ENCODE measurements around the gene PFDN5.

The PFDN5 gene

GRCh38 chr12:53295070-53295890, at the start of gene PFDN5:
Gene PFDN5 (plus strand): TSS chr12:53295542. CDS start chr12:53295568, 26 bp downstream.
- peak; percentile 90 for DNase-seq (ENCODE audit: low spot score)

- peak; percentile 78 for DNase-seq (ENCODE audit: low spot score)
Measured at GRCh38 chr12:53251477-53252348, 43.6 kb upstream of the PFDN5 start.

GRCh38 chr12:53252349-53252916, 42.9 kb upstream of the PFDN5 start:
- no peak for DNase-seq (ENCODE audit: low spot score)

GRCh38 chr12:53253298-53253697, 42.0 kb upstream of the PFDN5 start:
- DNase-seq (ENCODE audit: low spot score), result no peak

- no peak for DNase-seq (ENCODE audit: low spot score)
Measured at GRCh38 chr12:53254816-53255545, 40.4 kb upstream of the PFDN5 start.

GRCh38 chr12:53255996-53256395, 39.3 kb upstream of the PFDN5 start:
- DNase-seq (ENCODE audit: low spot score), result no peak

GRCh38 chr12:53258541-53259539, 36.5 kb upstream of the PFDN5 start:
- no peak for DNase-seq (ENCODE audit: low spot score)

- no peak for DNase-seq (ENCODE audit: low spot score)
Measured at GRCh38 chr12:53259891-53260290, 35.5 kb upstream of the PFDN5 start.

- no peak for DNase-seq (ENCODE audit: low spot score)
Measured at GRCh38 chr12:53265783-53266182, 29.6 kb upstream of the PFDN5 start.

- no peak for DNase-seq (ENCODE audit: low spot score)
Measured at GRCh38 chr12:53267306-53267998, 27.9 kb upstream of the PFDN5 start.

- DNase-seq (ENCODE audit: low spot score), result peak; percentile 67
Measured at GRCh38 chr12:53267999-53268629, 27.2 kb upstream of the PFDN5 start, which contains the start of gene ESPL1. Gene ESPL1 (plus strand): TSS chr12:53268299. CDS start chr12:53268767, 468 bp downstream.

- DNase-seq (ENCODE audit: low spot score), result no peak
Measured at GRCh38 chr12:53268630-53269562, 26.4 kb upstream of the PFDN5 start.

- DNase-seq (ENCODE audit: low spot score), result no peak
Measured at GRCh38 chr12:53274445-53274844, 20.9 kb upstream of the PFDN5 start.

- DNase-seq (ENCODE audit: low spot score), result no peak
Measured at GRCh38 chr12:53276511-53276910, 18.8 kb upstream of the PFDN5 start.

- no peak for DNase-seq (ENCODE audit: low spot score)
Measured at GRCh38 chr12:53277981-53278380, 17.4 kb upstream of the PFDN5 start.

GRCh38 chr12:53279283-53279869, 16.0 kb upstream of the PFDN5 start:
- no peak for DNase-seq (ENCODE audit: low spot score)

- DNase-seq (ENCODE audit: low spot score), result no peak
Measured at GRCh38 chr12:53279888-53280498, 15.3 kb upstream of the PFDN5 start.

All from putamen (tissue), 1 donor.